AG09309 (cell line): Measurements from ENCODE around the gene ANP32D.
"Not testable (repeated sequence)": the region's sequence is repeated elsewhere in the genome, so short reads cannot be mapped to it uniquely, and the experiment has no call there.

Experiments used
- DNase-seq: peaks from one replicate; pipeline ENCODE4 v3.0.0-alpha.2; 2010; ENCODE audit warnings: low read depth
- H3K4me3 ChIP-seq: 2 replicates; pipeline ENCODE4 v1.5.1; 2011; ENCODE audit warnings: mild to moderate bottlenecking, low read depth, low read length, moderate library complexity; ENCODE audit not compliant: control insufficient read depth
- TF ChIP-seq, protein P1 (sequence below): IDR thresholded peaks from 2 replicates; pipeline ENCODE4 v1.5.1; 2011; ENCODE audit warnings: mild to moderate bottlenecking, low read depth, low read length, inconsistent platforms; ENCODE audit not compliant: insufficient read depth, control insufficient read depth; ENCODE audit errors: missing control alignments

The ANP32D gene

DNA sequence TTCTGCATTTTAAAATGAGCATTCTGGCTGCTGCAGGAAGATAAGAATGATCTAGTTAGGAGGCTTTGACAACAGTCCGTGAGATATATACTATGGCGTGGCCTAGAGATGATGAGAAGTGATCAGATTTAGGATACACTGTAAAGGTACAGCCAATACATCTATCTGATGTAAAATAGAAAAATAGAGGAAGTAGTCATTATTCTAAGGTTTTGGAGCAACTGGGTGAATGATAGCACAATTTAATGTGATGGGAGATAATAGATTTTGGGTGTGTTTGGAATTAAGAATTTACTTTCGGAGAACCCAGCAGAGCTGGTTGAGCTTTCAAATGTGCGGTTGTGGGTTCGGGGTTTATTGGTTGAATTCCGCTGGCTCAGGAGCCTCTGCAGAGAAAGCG lies at the start of gene ANP32D:
TSS of gene ANP32D (plus strand) at position 301 of the 400 bp plus-strand sequence. CDS start 106 bp downstream, outside the sequence.
- H3K4me3 ChIP-seq, result no peak within 1 kb of the TSS
- DNase-seq, result no peak
- TF ChIP-seq, protein P1, sequence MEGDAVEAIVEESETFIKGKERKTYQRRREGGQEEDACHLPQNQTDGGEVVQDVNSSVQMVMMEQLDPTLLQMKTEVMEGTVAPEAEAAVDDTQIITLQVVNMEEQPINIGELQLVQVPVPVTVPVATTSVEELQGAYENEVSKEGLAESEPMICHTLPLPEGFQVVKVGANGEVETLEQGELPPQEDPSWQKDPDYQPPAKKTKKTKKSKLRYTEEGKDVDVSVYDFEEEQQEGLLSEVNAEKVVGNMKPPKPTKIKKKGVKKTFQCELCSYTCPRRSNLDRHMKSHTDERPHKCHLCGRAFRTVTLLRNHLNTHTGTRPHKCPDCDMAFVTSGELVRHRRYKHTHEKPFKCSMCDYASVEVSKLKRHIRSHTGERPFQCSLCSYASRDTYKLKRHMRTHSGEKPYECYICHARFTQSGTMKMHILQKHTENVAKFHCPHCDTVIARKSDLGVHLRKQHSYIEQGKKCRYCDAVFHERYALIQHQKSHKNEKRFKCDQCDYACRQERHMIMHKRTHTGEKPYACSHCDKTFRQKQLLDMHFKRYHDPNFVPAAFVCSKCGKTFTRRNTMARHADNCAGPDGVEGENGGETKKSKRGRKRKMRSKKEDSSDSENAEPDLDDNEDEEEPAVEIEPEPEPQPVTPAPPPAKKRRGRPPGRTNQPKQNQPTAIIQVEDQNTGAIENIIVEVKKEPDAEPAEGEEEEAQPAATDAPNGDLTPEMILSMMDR, result no peak

DNA sequence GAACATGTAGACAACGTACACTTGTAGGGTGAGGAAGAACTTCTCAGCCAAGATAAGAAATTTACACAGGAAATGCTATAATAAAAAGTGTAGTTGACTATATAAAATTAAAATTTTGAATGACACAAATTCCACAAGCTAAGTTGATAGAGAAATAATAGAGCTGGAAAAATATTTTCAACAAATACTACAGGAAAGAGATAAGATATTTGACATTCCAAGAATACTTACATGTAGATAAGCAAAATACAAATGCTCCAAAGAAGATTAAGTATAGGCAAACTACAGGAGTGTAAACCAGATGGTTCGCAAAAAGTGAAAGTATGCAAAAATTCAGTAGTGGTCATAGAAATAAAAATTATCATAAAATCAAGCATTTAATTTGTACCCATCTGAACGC lies 49.2 kb upstream of the ANP32D start:
- H3K4me3 ChIP-seq, result no peak overlapping the region
- TF ChIP-seq, protein P1, result no peak
- no peak for DNase-seq

DNA sequence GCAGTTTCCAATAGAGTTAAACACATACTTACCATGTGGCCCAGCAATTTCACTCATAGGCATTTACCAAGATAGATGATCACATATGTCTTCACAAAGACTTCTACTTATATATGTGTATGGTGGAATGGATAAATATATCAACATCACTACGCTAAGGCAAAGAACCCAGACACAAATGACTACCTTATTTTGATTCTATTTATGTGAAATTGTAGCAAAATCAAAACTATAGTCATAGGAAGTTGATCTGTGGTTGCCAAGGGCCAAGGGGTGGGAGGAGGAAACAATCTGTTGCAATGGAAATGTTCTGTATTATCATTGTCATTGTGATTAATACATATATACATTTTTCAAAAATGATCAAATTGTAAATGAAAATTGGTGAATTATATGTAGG lies 47.7 kb upstream of the ANP32D start:
- H3K4me3 ChIP-seq, result no peak overlapping the region
- TF ChIP-seq, protein P1, result no peak
- DNase-seq, result no peak

DNA sequence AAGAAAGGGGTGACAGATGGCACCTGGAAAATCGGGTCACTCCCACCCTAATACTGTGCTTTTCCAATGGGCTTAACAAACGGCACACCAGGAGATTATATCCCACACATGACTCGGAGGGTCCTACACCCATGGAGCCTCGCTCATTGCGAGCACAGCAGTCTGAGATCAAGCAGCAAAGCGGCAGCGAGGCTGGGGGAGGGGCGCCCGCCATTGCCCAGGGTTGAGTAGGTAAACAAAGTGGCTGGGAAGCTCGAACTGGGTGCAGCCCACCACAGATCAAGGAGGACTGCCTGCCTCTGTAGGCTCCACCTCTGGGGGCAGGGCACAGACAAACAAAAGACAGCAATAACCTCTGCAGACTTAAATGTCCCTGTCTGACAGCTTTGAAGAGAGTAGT lies 38.3 kb upstream of the ANP32D start:
- H3K4me3 ChIP-seq, DNase-seq: not testable (repeated sequence)

DNA sequence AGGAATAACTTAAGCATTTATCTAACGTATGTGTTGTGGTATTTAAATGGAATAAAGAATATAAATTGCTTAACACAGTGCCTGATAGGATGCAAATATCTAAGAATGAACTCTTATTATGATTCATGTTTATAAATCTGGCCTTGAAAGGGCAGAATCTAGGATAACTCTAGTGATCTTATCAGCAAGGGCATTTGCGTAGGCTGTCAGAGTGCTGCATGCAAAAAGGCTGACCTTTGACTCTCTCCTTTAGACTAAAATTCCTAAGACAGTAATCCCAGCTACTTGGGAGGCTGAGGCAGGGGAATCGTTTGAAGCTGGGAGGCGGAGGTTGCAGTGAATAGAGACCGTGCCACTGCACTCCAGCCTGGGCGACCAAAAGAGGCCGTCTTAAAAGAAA lies 31.3 kb upstream of the ANP32D start:
- TF ChIP-seq, protein P1, result no peak
- DNase-seq, result no peak
- H3K4me3 ChIP-seq, result no peak overlapping the region

DNA sequence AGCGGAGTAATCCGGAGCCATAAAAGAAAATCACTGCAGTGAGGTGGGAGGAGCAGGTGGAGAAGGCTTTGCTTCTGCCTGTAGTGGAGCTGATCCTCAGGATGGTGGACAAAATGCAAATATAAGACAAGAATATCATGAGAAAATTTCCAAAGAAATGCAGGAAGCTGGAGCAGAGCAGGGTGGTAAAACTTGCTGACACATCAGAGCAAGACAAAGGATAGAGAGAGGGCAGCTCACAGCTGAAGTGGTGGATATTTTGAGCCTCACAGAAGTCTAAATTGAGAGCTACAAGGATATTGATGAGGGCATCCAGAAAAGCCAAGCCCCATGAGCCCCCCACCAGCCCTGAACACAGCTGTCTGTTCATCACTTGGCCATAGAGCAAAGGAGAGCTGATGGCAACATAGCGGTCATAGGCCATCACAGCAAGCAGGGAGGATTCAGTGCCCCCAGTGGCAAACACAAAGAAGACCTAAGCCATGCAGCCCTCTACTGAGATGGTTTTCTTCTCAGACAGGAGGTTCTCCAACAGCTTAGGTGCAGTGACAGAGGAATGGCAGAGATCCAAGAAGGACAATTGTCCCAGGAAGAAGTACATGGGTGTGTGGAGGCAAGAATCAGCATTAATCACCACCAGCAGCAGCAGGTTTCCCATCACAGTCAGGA lies 30.0 kb upstream of the ANP32D start:
- TF ChIP-seq, protein P1, result no peak
- no peak overlapping the region for H3K4me3 ChIP-seq
- DNase-seq, result no peak

DNA sequence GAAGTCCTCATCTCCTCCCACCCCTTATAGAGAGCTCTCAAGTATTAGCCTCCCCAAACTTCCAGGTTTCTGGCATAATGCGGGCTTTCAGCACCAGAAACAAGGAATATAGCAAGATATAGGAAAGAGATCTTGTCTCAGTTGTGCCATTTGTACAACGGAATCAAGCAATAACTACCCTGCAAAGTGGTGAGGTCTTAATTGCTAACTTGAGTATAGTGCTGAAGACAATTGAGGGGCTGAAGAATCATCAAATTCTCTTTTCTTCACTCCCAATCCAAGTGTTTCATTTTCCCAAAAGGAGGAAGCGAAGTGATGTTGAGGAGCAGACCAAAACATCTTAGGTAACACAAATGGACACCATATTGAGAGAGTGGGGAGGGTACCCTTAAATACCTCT lies 26.8 kb upstream of the ANP32D start:
- no peak overlapping the region for H3K4me3 ChIP-seq
- DNase-seq, result no peak
- TF ChIP-seq, protein P1, result no peak
